OCI-LY3 (cell line): ENCODE measurements around the gene RPGRIP1L.

Experiments
- H2AFZ ChIP-seq: fragments of 200-600, 300-600 bp; shearing (Covaris generic); 2 replicates; pipeline ENCODE4 v1.6.0; 2014; ENCODE audit warnings: antibody characterized with exemption, low read depth, low read length
- H3K27ac ChIP-seq: fragments of 200-600, 300-600 bp; sonication (generic); 2 replicates; pipeline ENCODE4 v1.5.1; 2014; ENCODE audit warnings: mild to moderate bottlenecking, low read length, moderate library complexity, mixed read lengths
- H3K27me3 ChIP-seq: fragments of 200-600, 300-600 bp; sonication (generic); 2 replicates; pipeline ENCODE4 v1.6.1; 2014; ENCODE audit warnings: low read depth, low read length, mixed read lengths
- H3K36me3 ChIP-seq: fragments of 200-600, 300-600 bp; sonication (generic); replicated peaks from 2 replicates; pipeline ENCODE3; 2014; ENCODE audit warnings: low read depth, low read length, mixed read lengths
- H3K4me1 ChIP-seq: fragments of 300-600, 200-600 bp; sonication (generic); 2 replicates; pipeline ENCODE4 v1.6.1; 2014; ENCODE audit warnings: low read length, mixed read lengths
- H3K4me2 ChIP-seq: fragments of 200-600, 300-600 bp; sonication (generic); 2 replicates; pipeline ENCODE4 v1.6.1; 2014; ENCODE audit warnings: low read length, mixed read lengths
- H3K4me3 ChIP-seq: fragments of 300-600, 200-600 bp; sonication (generic); 2 replicates; pipeline ENCODE4 v1.5.1; 2014; ENCODE audit warnings: antibody characterized with exemption, mild to moderate bottlenecking, low read length, moderate library complexity
- H3K79me2 ChIP-seq: fragments of 300-600, 200-600 bp; shearing (Covaris generic); 2 replicates; pipeline ENCODE4 v1.6.1; 2014; ENCODE audit warnings: mild to moderate bottlenecking, low read length, mixed read lengths
- H3K9ac ChIP-seq: fragments of 300-600, 200-600 bp; shearing (Covaris generic); 2 replicates; pipeline ENCODE4 v1.6.0; 2014; ENCODE audit warnings: mild to moderate bottlenecking, low read length, moderate library complexity
- H3K9me3 ChIP-seq: fragments of 200-600, 300-600 bp; shearing (Covaris generic); 2 replicates; pipeline ENCODE4 v1.6.1; 2014; ENCODE audit warnings: low read length, mixed read lengths; ENCODE audit not compliant: insufficient read depth
- H4K20me1 ChIP-seq: fragments of 200-600, 300-600 bp; sonication (generic); 2 replicates; pipeline ENCODE4 v1.6.1; 2016; ENCODE audit warnings: low read length, mixed read lengths; ENCODE audit not compliant: insufficient read depth
- EZH2phosphoT487 ChIP-seq: fragments of 200-600 bp; shearing (Covaris generic); IDR thresholded peaks from 2 replicates; pipeline ENCODE4 v1.6.1; 2018; ENCODE audit warnings: antibody characterized with exemption, mixed run types, low read depth
- TF ChIP-seq, protein P1 (sequence below): fragments of 200-600, 300-600 bp; sonication (generic); IDR thresholded peaks from 2 replicates; pipeline ENCODE4 v1.5.1; 2014; ENCODE audit warnings: antibody characterized with exemption, low read length, low read depth

Gene RPGRIP1L

DNA sequence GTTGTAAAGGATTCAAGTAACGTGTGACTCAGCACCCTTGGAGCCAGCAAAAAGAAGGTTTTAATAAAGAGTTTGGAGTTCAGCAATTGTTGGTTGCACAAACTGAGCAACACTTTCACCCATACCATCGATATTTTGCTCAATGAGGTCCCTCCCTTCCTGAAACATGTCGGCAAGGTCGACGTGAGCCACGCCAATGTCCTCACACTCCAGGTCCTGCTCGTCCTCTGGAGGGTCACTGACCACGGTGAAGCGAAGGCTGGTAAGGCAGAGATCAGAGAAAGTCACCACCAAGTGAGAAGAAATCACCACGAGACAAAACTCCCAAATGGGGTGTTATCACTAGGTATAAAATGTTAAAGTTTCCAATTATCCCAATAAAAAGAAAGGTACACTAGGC lies 98.3 kb downstream of the RPGRIP1L start:
- TF ChIP-seq, protein P1, sequence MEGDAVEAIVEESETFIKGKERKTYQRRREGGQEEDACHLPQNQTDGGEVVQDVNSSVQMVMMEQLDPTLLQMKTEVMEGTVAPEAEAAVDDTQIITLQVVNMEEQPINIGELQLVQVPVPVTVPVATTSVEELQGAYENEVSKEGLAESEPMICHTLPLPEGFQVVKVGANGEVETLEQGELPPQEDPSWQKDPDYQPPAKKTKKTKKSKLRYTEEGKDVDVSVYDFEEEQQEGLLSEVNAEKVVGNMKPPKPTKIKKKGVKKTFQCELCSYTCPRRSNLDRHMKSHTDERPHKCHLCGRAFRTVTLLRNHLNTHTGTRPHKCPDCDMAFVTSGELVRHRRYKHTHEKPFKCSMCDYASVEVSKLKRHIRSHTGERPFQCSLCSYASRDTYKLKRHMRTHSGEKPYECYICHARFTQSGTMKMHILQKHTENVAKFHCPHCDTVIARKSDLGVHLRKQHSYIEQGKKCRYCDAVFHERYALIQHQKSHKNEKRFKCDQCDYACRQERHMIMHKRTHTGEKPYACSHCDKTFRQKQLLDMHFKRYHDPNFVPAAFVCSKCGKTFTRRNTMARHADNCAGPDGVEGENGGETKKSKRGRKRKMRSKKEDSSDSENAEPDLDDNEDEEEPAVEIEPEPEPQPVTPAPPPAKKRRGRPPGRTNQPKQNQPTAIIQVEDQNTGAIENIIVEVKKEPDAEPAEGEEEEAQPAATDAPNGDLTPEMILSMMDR, result no peak
- no peak for TF ChIP-seq EZH2phosphoT487
- Histone ChIP-seq H3K36me3 (peaks cover 5% of the 10 kb centered on the region), H3K4me1 (no peaks in the 10 kb centered on the region), H3K9me3 (no peaks in the 10 kb centered on the region), H3K79me2 (no peaks in the 10 kb centered on the region), H2AFZ (no peak overlapping the region), H4K20me1 (no peaks in the 10 kb centered on the region), H3K27ac (no peak overlapping the region), H3K4me3 (no peak overlapping the region), H3K27me3 (no peaks in the 10 kb centered on the region), H3K9ac (no peak overlapping the region), H3K4me2 (no peak overlapping the region)

DNA sequence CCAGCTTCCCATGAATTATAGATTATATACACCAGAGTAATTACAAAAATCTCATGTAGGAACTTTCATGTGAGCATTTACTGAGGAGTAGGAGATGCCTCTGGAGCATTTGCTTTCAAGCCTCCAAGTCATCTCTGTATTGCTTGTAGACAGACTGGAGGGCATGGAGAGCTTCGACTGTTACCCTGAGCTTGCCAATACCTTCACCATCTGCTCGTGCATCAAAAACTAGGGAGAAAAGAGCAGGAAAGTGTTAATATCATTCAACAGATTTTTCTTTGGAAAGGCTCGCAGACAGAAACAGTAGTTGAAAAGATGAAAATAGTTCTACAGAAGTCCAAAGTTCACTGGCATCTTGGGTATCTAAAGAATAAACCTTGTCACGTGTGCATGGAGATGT lies 101.7 kb downstream of the RPGRIP1L start:
- no peak for TF ChIP-seq EZH2phosphoT487
- TF ChIP-seq, protein P1, result no peak
- Histone ChIP-seq H2AFZ (no peak overlapping the region), H3K4me3 (no peak overlapping the region), H3K9ac (no peak overlapping the region), H3K27ac (no peak overlapping the region), H3K36me3 (peaks cover 5% of the 10 kb centered on the region), H3K4me2 (no peak overlapping the region), H3K4me1 (no peaks in the 10 kb centered on the region), H4K20me1 (no peaks in the 10 kb centered on the region), H3K27me3 (no peaks in the 10 kb centered on the region), H3K9me3 (no peaks in the 10 kb centered on the region), H3K79me2 (no peaks in the 10 kb centered on the region)

DNA sequence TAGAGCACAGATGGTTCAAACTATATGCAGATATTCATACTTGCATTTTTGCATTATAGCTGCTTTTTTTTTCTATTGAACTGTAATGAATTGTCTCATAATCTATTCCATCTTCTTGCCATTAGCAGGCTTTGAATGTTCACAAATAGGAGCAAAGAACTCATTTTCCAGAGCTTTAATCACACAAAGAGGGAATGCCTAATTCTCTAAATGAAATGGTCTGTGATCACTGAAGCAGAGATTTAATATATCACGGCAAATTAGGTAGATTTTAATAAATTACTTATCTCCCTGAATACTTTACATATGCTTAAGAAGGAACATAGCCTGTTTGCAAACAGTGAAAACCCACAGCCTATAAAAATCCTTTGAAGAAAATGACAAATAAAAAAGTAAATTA lies 103.0 kb downstream of the RPGRIP1L start:
- Histone ChIP-seq H3K79me2 (no peaks in the 10 kb centered on the region), H3K27ac (no peak overlapping the region), H3K4me1 (no peaks in the 10 kb centered on the region), H2AFZ (no peak overlapping the region), H3K27me3 (no peaks in the 10 kb centered on the region), H3K4me2 (no peak overlapping the region), H3K4me3 (no peak overlapping the region), H3K36me3 (peaks cover 3% of the 10 kb centered on the region), H4K20me1 (no peaks in the 10 kb centered on the region), H3K9me3 (no peaks in the 10 kb centered on the region), H3K9ac (no peak overlapping the region)
- TF ChIP-seq, protein P1, result no peak
- no peak for TF ChIP-seq EZH2phosphoT487

DNA sequence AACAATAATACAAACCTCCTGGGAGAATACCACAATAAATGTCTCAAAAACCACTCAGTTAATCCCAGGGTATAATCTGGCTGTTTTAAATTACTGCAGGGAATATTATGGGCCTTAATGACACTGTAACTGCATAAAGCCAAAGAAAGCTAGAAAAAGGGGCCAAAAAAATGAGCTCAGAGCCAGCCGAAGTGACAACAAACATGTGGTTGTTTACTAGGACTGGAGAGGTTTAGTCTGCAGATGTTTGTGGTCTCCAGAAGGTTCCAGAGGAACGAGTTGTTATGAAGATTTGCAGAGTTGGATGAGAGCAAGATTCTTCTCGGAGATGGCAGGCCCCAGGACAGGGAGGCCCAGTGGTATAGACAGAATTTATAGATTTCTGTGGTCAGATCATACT lies 103.5 kb downstream of the RPGRIP1L start:
- Histone ChIP-seq H3K27ac (no peak overlapping the region), H3K4me2 (no peak overlapping the region), H4K20me1 (no peaks in the 10 kb centered on the region), H3K9me3 (no peaks in the 10 kb centered on the region), H3K9ac (no peak overlapping the region), H2AFZ (no peak overlapping the region), H3K79me2 (no peaks in the 10 kb centered on the region), H3K4me3 (no peak overlapping the region), H3K36me3 (peaks cover 3% of the 10 kb centered on the region), H3K4me1 (no peaks in the 10 kb centered on the region), H3K27me3 (no peaks in the 10 kb centered on the region)
- TF ChIP-seq, protein P1, result no peak
- TF ChIP-seq EZH2phosphoT487, result no peak
